Measurements from ENCODE around the gene BLM.

GRCh38 chr15:90820481-90820880, 103.3 kb downstream of the BLM start:
- TF ChIP-seq POLR2A (IDR thresholded peaks at IDR 0.05; ENCODE audit: low read depth, low read length) (no peak), POLR2AphosphoS5 (IDR thresholded peaks at IDR 0.05; ENCODE audit: low read depth, low read length) (no peak)

Data from GM12892 (cell line).